Stimulated activated memory B cell treated with anti-CD40 and anti-IgM and Interleukin-4, amounts not matched to agents 10 μg/mL and 1 μg/mL and 100 μg/mL, for 72 hours (primary cell): ENCODE results near the gene INSC.

Experiments used
- ATAC-seq: fragments of 150-1000 bp; cut with Tn5 transposase; 2 replicates; pipeline ENCODE4 v1.10.0; 2021
- H3K27ac Mint-ChIP-seq: one replicate; pipeline ENCODE4 v1.8.0; 2022; ENCODE audit warnings: mild to moderate bottlenecking, mixed read lengths
- H3K27me3 Mint-ChIP-seq: one replicate; pipeline ENCODE4 v1.8.0; 2022; ENCODE audit warnings: mixed read lengths
- H3K36me3 Mint-ChIP-seq: one replicate; pipeline ENCODE4 v1.8.0; 2022; ENCODE audit warnings: mixed read lengths
- H3K4me1 Mint-ChIP-seq: one replicate; pipeline ENCODE4 v1.8.0; 2022; ENCODE audit warnings: mixed read lengths
- H3K4me3 Mint-ChIP-seq: one replicate; pipeline ENCODE4 v1.8.0; 2022; ENCODE audit warnings: mild to moderate bottlenecking, moderate library complexity, mixed read lengths
- H3K9me3 Mint-ChIP-seq: one replicate; pipeline ENCODE4 v1.8.0; 2022; ENCODE audit warnings: mixed read lengths

INSC gene

GRCh38 chr11:15179167-15179566, 64.4 kb downstream of the INSC start:
- no peak for ATAC-seq
- no peaks in the 10 kb centered on the region for H3K36me3 Mint-ChIP-seq
- H3K9me3 Mint-ChIP-seq: no peaks in the 10 kb centered on the region
- H3K27me3 Mint-ChIP-seq: peaks cover 35% of the 10 kb centered on the region
- no peaks in the 10 kb centered on the region for H3K4me1 Mint-ChIP-seq
- H3K27ac Mint-ChIP-seq: no peak overlapping the region
- no peak overlapping the region for H3K4me3 Mint-ChIP-seq

- no peaks in the 10 kb centered on the region for H3K9me3 Mint-ChIP-seq
- H3K4me1 Mint-ChIP-seq: no peaks in the 10 kb centered on the region
- H3K27me3 Mint-ChIP-seq: peaks cover 33% of the 10 kb centered on the region
- H3K36me3 Mint-ChIP-seq: no peaks in the 10 kb centered on the region
- ATAC-seq: no peak
- H3K27ac Mint-ChIP-seq: no peak overlapping the region
- H3K4me3 Mint-ChIP-seq: no peak overlapping the region
These were observed 65.6 kb downstream of the INSC start for GRCh38 chr11:15180212-15180792.

GRCh38 chr11:15182372-15182771, 67.6 kb downstream of the INSC start:
- H3K27me3 Mint-ChIP-seq: peaks cover 30% of the 10 kb centered on the region

GRCh38 chr11:15185021-15185420, 70.3 kb downstream of the INSC start:
- ATAC-seq: no peak
- no peak overlapping the region for H3K27ac Mint-ChIP-seq
- no peaks in the 10 kb centered on the region for H3K4me1 Mint-ChIP-seq
- H3K36me3 Mint-ChIP-seq: no peaks in the 10 kb centered on the region
- peaks cover 3% of the 10 kb centered on the region for H3K9me3 Mint-ChIP-seq
- peaks cover 8% of the 10 kb centered on the region for H3K27me3 Mint-ChIP-seq
- no peak overlapping the region for H3K4me3 Mint-ChIP-seq

More at GRCh38 chr11:15182372-15182771, 67.6 kb downstream of the INSC start:
- Mint-ChIP-seq H3K4me1 (no peaks in the 10 kb centered on the region), H3K9me3 (no peaks in the 10 kb centered on the region), H3K27ac (no peak overlapping the region), H3K4me3 (no peak overlapping the region), H3K36me3 (no peaks in the 10 kb centered on the region)
- no peak for ATAC-seq

GRCh38 chr11:15186146-15186545, 71.4 kb downstream of the INSC start:
- H3K4me1 Mint-ChIP-seq: no peaks in the 10 kb centered on the region
- H3K36me3 Mint-ChIP-seq: no peaks in the 10 kb centered on the region
- H3K9me3 Mint-ChIP-seq: peaks cover 3% of the 10 kb centered on the region
- no peak for ATAC-seq
- H3K27ac Mint-ChIP-seq: no peak overlapping the region
- H3K27me3 Mint-ChIP-seq: peaks cover 8% of the 10 kb centered on the region
- H3K4me3 Mint-ChIP-seq: no peak overlapping the region

- Mint-ChIP-seq H3K4me3 (no peak overlapping the region), H3K9me3 (peaks cover 3% of the 10 kb centered on the region), H3K27ac (no peak overlapping the region), H3K36me3 (no peaks in the 10 kb centered on the region), H3K4me1 (no peaks in the 10 kb centered on the region), H3K27me3 (peaks cover 8% of the 10 kb centered on the region)
- ATAC-seq: no peak
These were observed 74.5 kb downstream of the INSC start for GRCh38 chr11:15189189-15189588.

GRCh38 chr11:15189641-15190365, 75.1 kb downstream of the INSC start:
- H3K4me3 Mint-ChIP-seq: no peak overlapping the region
- H3K27me3 Mint-ChIP-seq: peaks cover 8% of the 10 kb centered on the region
- no peaks in the 10 kb centered on the region for H3K4me1 Mint-ChIP-seq
- ATAC-seq: no peak
- H3K27ac Mint-ChIP-seq: no peak overlapping the region
- peaks cover 3% of the 10 kb centered on the region for H3K9me3 Mint-ChIP-seq
- H3K36me3 Mint-ChIP-seq: no peaks in the 10 kb centered on the region

- H3K36me3 Mint-ChIP-seq: no peaks in the 10 kb centered on the region
- no peak overlapping the region for H3K4me3 Mint-ChIP-seq
- no peaks in the 10 kb centered on the region for H3K4me1 Mint-ChIP-seq
- H3K9me3 Mint-ChIP-seq: peaks cover 3% of the 10 kb centered on the region
- no peak overlapping the region for H3K27ac Mint-ChIP-seq
- peaks cover 8% of the 10 kb centered on the region for H3K27me3 Mint-ChIP-seq
- no peak for ATAC-seq
These were observed 75.9 kb downstream of the INSC start for GRCh38 chr11:15190611-15191010.

GRCh38 chr11:15192005-15192556, 77.4 kb downstream of the INSC start:
- ATAC-seq: no peak
- H3K4me3 Mint-ChIP-seq: no peak overlapping the region
- H3K27ac Mint-ChIP-seq: no peak overlapping the region
- peaks cover 3% of the 10 kb centered on the region for H3K9me3 Mint-ChIP-seq
- peaks cover 6% of the 10 kb centered on the region for H3K4me1 Mint-ChIP-seq
- H3K27me3 Mint-ChIP-seq: no peaks in the 10 kb centered on the region
- no peaks in the 10 kb centered on the region for H3K36me3 Mint-ChIP-seq

- H3K9me3 Mint-ChIP-seq: no peaks in the 10 kb centered on the region
- H3K27me3 Mint-ChIP-seq: no peaks in the 10 kb centered on the region
- no peak overlapping the region for H3K4me3 Mint-ChIP-seq
- ATAC-seq: no peak
- no peaks in the 10 kb centered on the region for H3K36me3 Mint-ChIP-seq
- no peak overlapping the region for H3K27ac Mint-ChIP-seq
- H3K4me1 Mint-ChIP-seq: peaks cover 6% of the 10 kb centered on the region
These were observed 80.1 kb downstream of the INSC start for GRCh38 chr11:15194671-15195415.

- Mint-ChIP-seq H3K27me3 (peaks cover 1% of the 10 kb centered on the region), H3K36me3 (no peaks in the 10 kb centered on the region), H3K9me3 (no peaks in the 10 kb centered on the region), H3K27ac (no peak overlapping the region), H3K4me1 (peaks cover 6% of the 10 kb centered on the region), H3K4me3 (no peak overlapping the region)
- ATAC-seq: no peak
These were observed 80.9 kb downstream of the INSC start for GRCh38 chr11:15195454-15196200.

- no peak for ATAC-seq
- Mint-ChIP-seq H3K27ac (no peak overlapping the region), H3K9me3 (no peaks in the 10 kb centered on the region), H3K27me3 (peaks cover 9% of the 10 kb centered on the region), H3K4me3 (no peak overlapping the region), H3K4me1 (peaks cover 6% of the 10 kb centered on the region), H3K36me3 (no peaks in the 10 kb centered on the region)
These were observed 82.0 kb downstream of the INSC start for GRCh38 chr11:15196704-15197103.

GRCh38 chr11:15197696-15198095, 83.0 kb downstream of the INSC start:
- Mint-ChIP-seq H3K27ac (no peak overlapping the region), H3K27me3 (peaks cover 9% of the 10 kb centered on the region), H3K4me1 (peaks cover 6% of the 10 kb centered on the region), H3K36me3 (no peaks in the 10 kb centered on the region), H3K4me3 (no peak overlapping the region), H3K9me3 (no peaks in the 10 kb centered on the region)
- no peak for ATAC-seq

GRCh38 chr11:15198284-15198683, 83.6 kb downstream of the INSC start:
- Mint-ChIP-seq H3K36me3 (no peaks in the 10 kb centered on the region), H3K9me3 (no peaks in the 10 kb centered on the region), H3K27ac (no peak overlapping the region), H3K4me3 (no peak overlapping the region), H3K4me1 (peaks cover 6% of the 10 kb centered on the region), H3K27me3 (peaks cover 9% of the 10 kb centered on the region)
- ATAC-seq: no peak

GRCh38 chr11:15199693-15200092, 85.0 kb downstream of the INSC start:
- Mint-ChIP-seq H3K4me1 (peaks cover 6% of the 10 kb centered on the region), H3K4me3 (no peak overlapping the region), H3K27me3 (peaks cover 9% of the 10 kb centered on the region), H3K36me3 (no peaks in the 10 kb centered on the region), H3K27ac (no peak overlapping the region), H3K9me3 (no peaks in the 10 kb centered on the region)
- no peak for ATAC-seq
